ENCODE measurements around the gene GPBP1L1. TPM values are rescaled to one million over a fixed set of nuclear protein-coding genes. Genes with fewer than 3 reads are reported as not detected.
"Not testable (repeated sequence)": the region's sequence is repeated elsewhere in the genome, so short reads cannot be mapped to it uniquely, and the experiment has no call there.

Gene GPBP1L1
- polyA plus RNA-seq, 1 of the 3 experiments (the other 2 are of a cell fraction) = 28.5 TPM

DNA sequence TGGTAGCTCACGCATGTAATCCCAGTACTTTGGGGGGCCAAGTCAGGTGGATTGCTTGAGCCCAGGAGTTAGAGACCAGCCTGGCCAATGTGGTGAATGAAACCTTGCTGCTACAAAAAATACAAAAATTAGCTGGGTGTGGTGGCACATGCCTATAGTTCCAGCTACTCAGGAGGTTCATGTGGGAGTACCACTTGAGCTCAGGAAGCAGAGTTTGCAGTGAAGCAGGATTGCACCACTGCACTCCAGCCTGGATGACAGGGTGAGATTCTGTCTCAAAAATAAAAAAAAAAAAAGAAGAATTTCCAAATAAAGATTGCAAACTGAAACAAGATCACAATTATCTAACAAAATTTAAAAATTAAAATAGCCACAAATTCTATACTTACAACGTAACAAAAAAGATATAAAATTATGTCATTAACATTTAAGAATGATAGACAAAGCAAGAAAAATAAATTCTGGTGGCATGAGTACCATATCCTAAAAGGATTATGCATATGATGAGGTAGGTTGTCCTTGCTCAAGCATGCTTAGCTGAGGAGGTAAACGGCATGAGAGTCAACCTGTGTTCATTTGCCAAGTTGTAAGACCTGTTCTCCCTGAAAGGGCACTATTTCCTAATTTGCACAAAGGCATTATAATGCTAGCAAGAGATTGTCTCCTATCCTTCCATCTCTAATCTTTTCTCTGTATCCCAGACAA lies 43.9 kb upstream of the GPBP1L1 start:
- Histone ChIP-seq H3K4me2 (no peak overlapping the region), H3K9ac (no peak overlapping the region), H3K4me3 (ENCODE audit: low read depth in 2 of 2, low read length in 1 of 2) (no peak overlapping the region), H3K9me2 (no peaks in the 10 kb centered on the region), H3K4me1 (ENCODE audit: control insufficient read depth in 1 of 2, insufficient read depth in 2 of 2, low read depth in 1 of 2, low read length in 1 of 2) (no peaks in the 10 kb centered on the region), H3F3A (replicated peaks; ENCODE audit: insufficient read depth) (peaks cover 6% of the 10 kb centered on the region), H4K20me1 (ENCODE audit: insufficient read depth) (no peaks in the 10 kb centered on the region), H3K79me2 (ENCODE audit: insufficient read depth) (no peaks in the 10 kb centered on the region), H2AFZ (ENCODE audit: low read depth) (no peak overlapping the region), H3K27me3 (ENCODE audit: insufficient read depth) (no peaks in the 10 kb centered on the region), H3K9me3 (no peaks in the 10 kb centered on the region; the same call in 1 of the 2 replicates), H3K36me3 (replicated peaks in 1 of 2; ENCODE audit: control insufficient read depth in 1 of 2, insufficient read depth in 2 of 2, low read length in 1 of 2) (peaks cover 2 to 9% of the 10 kb centered on the region in 2 experiments), H3K27ac (ENCODE audit: low read depth in 2 of 2, low read length in 1 of 2) (no peak overlapping the region)
- ChIA-PET POLR2A (no interaction called here), CTCF (no interaction called here)
- DNase-seq = no peak
- 79% methylated on average over 3 of the region's 3 CpGs for WGBS (ENCODE audit: low lambda C conversion rate)
- no peak for TF ChIP-seq NFIC (IDR thresholded peaks at IDR 0.05; ENCODE audit: borderline replicate concordance)
- TF ChIP-seq, protein P1, sequence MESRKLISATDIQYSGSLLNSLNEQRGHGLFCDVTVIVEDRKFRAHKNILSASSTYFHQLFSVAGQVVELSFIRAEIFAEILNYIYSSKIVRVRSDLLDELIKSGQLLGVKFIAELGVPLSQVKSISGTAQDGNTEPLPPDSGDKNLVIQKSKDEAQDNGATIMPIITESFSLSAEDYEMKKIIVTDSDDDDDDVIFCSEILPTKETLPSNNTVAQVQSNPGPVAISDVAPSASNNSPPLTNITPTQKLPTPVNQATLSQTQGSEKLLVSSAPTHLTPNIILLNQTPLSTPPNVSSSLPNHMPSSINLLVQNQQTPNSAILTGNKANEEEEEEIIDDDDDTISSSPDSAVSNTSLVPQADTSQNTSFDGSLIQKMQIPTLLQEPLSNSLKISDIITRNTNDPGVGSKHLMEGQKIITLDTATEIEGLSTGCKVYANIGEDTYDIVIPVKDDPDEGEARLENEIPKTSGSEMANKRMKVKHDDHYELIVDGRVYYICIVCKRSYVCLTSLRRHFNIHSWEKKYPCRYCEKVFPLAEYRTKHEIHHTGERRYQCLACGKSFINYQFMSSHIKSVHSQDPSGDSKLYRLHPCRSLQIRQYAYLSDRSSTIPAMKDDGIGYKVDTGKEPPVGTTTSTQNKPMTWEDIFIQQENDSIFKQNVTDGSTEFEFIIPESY (IDR thresholded peaks at IDR 0.05; ENCODE audit: borderline replicate concordance, low read depth) = no peak
- no peak for TF ChIP-seq RCOR1 (IDR thresholded peaks at IDR 0.05; ENCODE audit: low read length)
- TF ChIP-seq, protein P2, sequence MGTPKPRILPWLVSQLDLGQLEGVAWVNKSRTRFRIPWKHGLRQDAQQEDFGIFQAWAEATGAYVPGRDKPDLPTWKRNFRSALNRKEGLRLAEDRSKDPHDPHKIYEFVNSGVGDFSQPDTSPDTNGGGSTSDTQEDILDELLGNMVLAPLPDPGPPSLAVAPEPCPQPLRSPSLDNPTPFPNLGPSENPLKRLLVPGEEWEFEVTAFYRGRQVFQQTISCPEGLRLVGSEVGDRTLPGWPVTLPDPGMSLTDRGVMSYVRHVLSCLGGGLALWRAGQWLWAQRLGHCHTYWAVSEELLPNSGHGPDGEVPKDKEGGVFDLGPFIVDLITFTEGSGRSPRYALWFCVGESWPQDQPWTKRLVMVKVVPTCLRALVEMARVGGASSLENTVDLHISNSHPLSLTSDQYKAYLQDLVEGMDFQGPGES (IDR thresholded peaks at IDR 0.05; ENCODE audit: low read depth, low read length) = no peak
- TF ChIP-seq SIN3A (IDR thresholded peaks at IDR 0.05; ENCODE audit: borderline replicate concordance, low read depth, low read length) = no peak
- TF ChIP-seq SMC3 (IDR thresholded peaks at IDR 0.05; ENCODE audit: low read depth, low read length) = no peak
- no peak for TF ChIP-seq EP300 (IDR thresholded peaks at IDR 0.05; ENCODE audit: borderline replicate concordance in 1 of 2, low read depth in 1 of 2, low read length in 1 of 2)
- no peak for TF ChIP-seq YY1 (IDR thresholded peaks at IDR 0.05; ENCODE audit: low read depth)
- TF ChIP-seq TAF1 (IDR thresholded peaks at IDR 0.05; ENCODE audit: borderline replicate concordance, low read depth, low read length) = no peak
- TF ChIP-seq RAD21 (IDR thresholded peaks at IDR 0.05; ENCODE audit: low read length) = no peak
- TF ChIP-seq NRF1 (IDR thresholded peaks at IDR 0.05; ENCODE audit: low read depth, low read length) = no peak
- no peak for TF ChIP-seq GATA2 (CRISPR knock-in tag; IDR thresholded peaks at IDR 0.05)

DNA sequence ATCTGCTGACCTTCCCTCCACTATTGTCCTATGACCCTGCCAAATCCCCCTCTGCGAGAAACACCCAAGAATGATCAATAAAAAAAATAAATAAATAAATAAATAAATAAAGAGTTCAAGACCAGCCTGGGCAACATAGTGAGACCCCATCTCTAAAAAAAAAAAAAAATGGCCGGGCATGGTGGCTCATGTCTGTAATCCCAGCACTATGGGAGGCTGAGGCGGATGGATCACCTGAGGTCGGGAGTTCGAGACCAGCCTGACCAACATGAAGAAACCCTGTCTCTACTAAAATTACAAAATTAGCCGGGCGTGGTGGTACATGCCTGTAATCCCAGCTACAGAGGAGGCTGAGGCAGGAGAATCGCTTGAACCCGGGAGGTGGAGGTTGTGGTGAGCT lies 39.7 kb upstream of the GPBP1L1 start:
- H3K4me1 ChIP-seq (ENCODE audit: control insufficient read depth in 1 of 2, insufficient read depth in 2 of 2, low read depth in 1 of 2, low read length in 1 of 2); H3K36me3 ChIP-seq (replicated peaks in 1 of 2; ENCODE audit: control insufficient read depth in 1 of 2, insufficient read depth in 2 of 2, low read length in 1 of 2); POLR2A ChIA-PET; H3F3A ChIP-seq (replicated peaks; ENCODE audit: insufficient read depth); H3K79me2 ChIP-seq (ENCODE audit: insufficient read depth); H3K4me3 ChIP-seq (ENCODE audit: low read depth in 2 of 2, low read length in 1 of 2); H2AFZ ChIP-seq (ENCODE audit: low read depth); H3K27ac ChIP-seq (ENCODE audit: low read depth in 2 of 2, low read length in 1 of 2); H3K4me2 ChIP-seq; H3K9me2 ChIP-seq; H4K20me1 ChIP-seq (ENCODE audit: insufficient read depth); DNase-seq; H3K9ac ChIP-seq; H3K27me3 ChIP-seq (ENCODE audit: insufficient read depth); H3K9me3 ChIP-seq: not testable (repeated sequence)
- CTCF ChIA-PET = interaction anchor here (0.8 kb wide), 1 partner anchor 11 kb away, joined by 3 read pairs; no protein-coding TSS in a partner anchor
- WGBS (ENCODE audit: low lambda C conversion rate) = 98% methylated on average over 9 of the region's 9 CpGs
